CD14-positive monocyte (primary cell): ENCODE results near the gene TNPO3. TPM values are rescaled to one million over a fixed set of nuclear protein-coding genes. Genes with fewer than 3 reads are reported as not detected.

Experiments
- DNase-seq, 3 donors: peaks; one replicate each; pipeline ENCODE4 v3.0.0-alpha.2; 2011 to 2022
- H2AFZ ChIP-seq: 2 replicates; pipeline ENCODE4 v1.6.0; 2012; ENCODE audit warnings: mild to moderate bottlenecking, low read depth, low read length, inconsistent platforms; ENCODE audit not compliant: insufficient read depth, poor library complexity, severe bottlenecking
- H3K27ac ChIP-seq, 2 donors: 1 replicate in 1 of 2; 2 replicates in 1 of 2; pipeline ENCODE4 v1.5.1; 2012 to 2013; ENCODE audit warnings: low read length in 2 of 2, control low read depth in 1 of 2, inconsistent platforms in 1 of 2, low read depth in 1 of 2, mild to moderate bottlenecking in 1 of 2
- H3K27me3 ChIP-seq, 2 donors: one replicate each; pipeline versions ENCODE4 v1.6.0 to v1.6.1; 2011 to 2013; ENCODE audit warnings: low read length in 2 of 2; ENCODE audit not compliant: control insufficient read depth in 2 of 2, insufficient read depth in 2 of 2
- H3K36me3 ChIP-seq, 2 donors: replicated peaks in 1 of 2; 1 replicate in 1 of 2; 2 replicates in 1 of 2; pipeline versions ENCODE4 v1.5.1 to v1.6.1; 2012 to 2013; ENCODE audit warnings: low read length in 2 of 2, control low read depth in 1 of 2, inconsistent platforms in 1 of 2, mild to moderate bottlenecking in 1 of 2; ENCODE audit not compliant: insufficient read depth in 2 of 2, control insufficient read depth in 1 of 2
- H3K4me1 ChIP-seq, 2 donors: 1 replicate in 1 of 2; 2 replicates in 1 of 2; pipeline versions ENCODE4 v1.5.1 to v1.6.1; 2012 to 2013; ENCODE audit warnings: low read length in 2 of 2, control low read depth in 1 of 2, inconsistent platforms in 1 of 2, mild to moderate bottlenecking in 1 of 2, moderate library complexity in 1 of 2; ENCODE audit not compliant: insufficient read depth in 2 of 2, control insufficient read depth in 1 of 2
- H3K4me2 ChIP-seq: replicated peaks from 2 replicates; pipeline ENCODE3; 2012; ENCODE audit warnings: low read length, moderate library complexity, mild to moderate bottlenecking; ENCODE audit not compliant: poor library complexity, severe bottlenecking; ENCODE audit errors: extremely low read depth
- H3K4me3 ChIP-seq, 3 experiments: fragments of 200-600 bp in 1 of 3; sonication (generic) in 1 of 3; replicated peaks in 1 of 3; 1 replicate in 2 of 3; 2 replicates in 1 of 3; pipeline ENCODE4 v1.5.1; 2011 to 2013; ENCODE audit warnings: low read length in 3 of 3, mild to moderate bottlenecking in 3 of 3, control low read depth in 2 of 3, low read depth in 2 of 3, inconsistent platforms in 1 of 3, moderate library complexity in 1 of 3
- H3K79me2 ChIP-seq: 2 replicates; pipeline ENCODE4 v1.6.0; 2012; ENCODE audit warnings: mild to moderate bottlenecking, control low read depth, inconsistent platforms, low read length, moderate library complexity; ENCODE audit not compliant: insufficient read depth
- H3K9ac ChIP-seq: 2 replicates; pipeline ENCODE4 v1.6.0; 2017; ENCODE audit warnings: low read length, mild to moderate bottlenecking; ENCODE audit not compliant: insufficient read depth, poor library complexity, severe bottlenecking
- H3K9me3 ChIP-seq, 2 donors: replicated peaks in 1 of 2; 1 replicate in 1 of 2; 2 replicates in 1 of 2; pipeline versions ENCODE4 v1.5.1 to v1.6.1; 2012 to 2013; ENCODE audit warnings: low read length in 2 of 2, control low read depth in 1 of 2; ENCODE audit not compliant: control insufficient read depth in 1 of 2, insufficient read depth in 1 of 2
- H4K20me1 ChIP-seq: 2 replicates; pipeline ENCODE4 v1.6.0; 2012; ENCODE audit warnings: mild to moderate bottlenecking, low read length, control low read depth, moderate library complexity; ENCODE audit not compliant: insufficient read depth
- H3K27ac Mint-ChIP-seq, 7 donors: one replicate each; pipeline ENCODE4 v1.8.0; 2020; ENCODE audit warnings: mild to moderate bottlenecking in 7 of 7, mixed read lengths in 7 of 7, moderate library complexity in 6 of 7, inconsistent platforms in 2 of 7
- H3K27me3 Mint-ChIP-seq, 3 donors: one replicate each; pipeline ENCODE4 v1.8.0; 2021 to 2022; ENCODE audit warnings: low read depth in 3 of 3, mild to moderate bottlenecking in 3 of 3, mixed read lengths in 3 of 3, moderate library complexity in 3 of 3, inconsistent platforms in 1 of 3
- H3K36me3 Mint-ChIP-seq, 2 donors: one replicate each; pipeline ENCODE4 v1.8.0; 2020; ENCODE audit warnings: mixed read lengths in 2 of 2, inconsistent platforms in 1 of 2, mild to moderate bottlenecking in 1 of 2
- H3K4me1 Mint-ChIP-seq: one replicate; pipeline ENCODE4 v1.8.0; 2020; ENCODE audit warnings: mild to moderate bottlenecking, mixed read lengths
- H3K4me3 Mint-ChIP-seq, 2 donors: one replicate each; pipeline ENCODE4 v1.8.0; 2020; ENCODE audit warnings: mild to moderate bottlenecking in 2 of 2, mixed read lengths in 2 of 2, moderate library complexity in 1 of 2
- H3K9me3 Mint-ChIP-seq, 7 donors: one replicate each; pipeline ENCODE4 v1.8.0; 2020 to 2022; ENCODE audit warnings: mixed read lengths in 7 of 7, mild to moderate bottlenecking in 6 of 7, moderate library complexity in 6 of 7, inconsistent platforms in 2 of 7
- WGBS: methylation state at CpG from one replicate; pipeline ENCODE4 v1.1.5; 2013; ENCODE audit warnings: missing lambda C conversion rate; ENCODE audit not compliant: insufficient coverage; 5-methylcytosine and 5-hydroxymethylcytosine counted together
- intact Hi-C, 2 donors: fragments of 100-400 bp; cut with micrococcal nuclease; formaldehyde crosslinking; loops; one replicate each; pipeline versions ENCODE4 v1.15.0 to v1.15.1; 2023
- polyA plus RNA-seq, 3 donors: library from polyadenylated mRNA; depleted of rRNA in 1 of 3; unstranded in 2 of 3; stranded (reverse) in 1 of 3; fragments of 300-500 nt in 2 of 3; fragments of >200 nt in 1 of 3; fragmentation: Illumina TruSeq in 2 of 3; gene quantifications; 1 replicate in 2 of 3; 2 replicates in 1 of 3; pipeline ENCODE4 v1.2.3, GENCODE V29; 2012 to 2021
- TF ChIP-seq, protein P1 (sequence below): fragments of 200-600 bp; IDR thresholded peaks from one replicate; pipeline ENCODE4 v1.8.0; 2022; ENCODE audit warnings: antibody characterized with exemption, mild to moderate bottlenecking

Gene TNPO3
- polyA plus RNA-seq, 3 donors: 17.0 to 23.8 (median 19.7) TPM

DNA sequence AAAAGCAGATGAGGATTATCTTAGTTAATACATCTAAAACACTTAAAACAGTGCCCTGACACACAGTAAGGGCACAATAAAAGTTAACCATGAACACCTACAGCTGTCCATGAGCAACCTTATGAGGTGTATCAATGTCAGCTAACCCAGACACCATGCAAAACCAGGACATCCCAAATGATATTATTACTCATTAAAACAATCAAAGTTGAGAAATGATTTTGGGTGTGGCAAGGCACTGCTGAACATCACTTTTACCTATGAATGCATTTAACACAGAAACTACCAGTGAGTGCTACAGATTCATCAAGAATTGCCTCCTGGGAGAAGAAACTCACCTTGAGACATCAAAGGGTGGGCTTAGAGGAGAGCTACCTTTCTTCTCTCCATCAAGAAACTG is 98.9 kb downstream of the TNPO3 start:
- Histone ChIP-seq H4K20me1 (peaks cover 22% of the 10 kb centered on the region), H3K27ac (no peak overlapping the region), H3K4me1 (peaks cover 0 to 3% of the 10 kb centered on the region in 2 donors), H3K27me3 (no peaks in the 10 kb centered on the region), H2AFZ (no peak overlapping the region), H3K4me2 (no peak overlapping the region), H3K9ac (no peak overlapping the region), H3K36me3 (peaks cover 58 to 91% of the 10 kb centered on the region in 2 donors), H3K79me2 (peaks cover 7% of the 10 kb centered on the region), H3K9me3 (no peaks in the 10 kb centered on the region), H3K4me3 (no peak overlapping the region)
- Mint-ChIP-seq H3K4me3 (no peak overlapping the region), H3K27ac (peak overlapping the region in 1 of 7 donors; percentile 27), H3K27me3 (peaks cover 0 to 1% (median 0%) of the 10 kb centered on the region in 3 donors), H3K4me1 (peaks cover 21% of the 10 kb centered on the region), H3K36me3 (peaks cover 83 to 90% of the 10 kb centered on the region in 2 donors), H3K9me3 (no peaks in the 10 kb centered on the region)
- TF ChIP-seq, protein P1, sequence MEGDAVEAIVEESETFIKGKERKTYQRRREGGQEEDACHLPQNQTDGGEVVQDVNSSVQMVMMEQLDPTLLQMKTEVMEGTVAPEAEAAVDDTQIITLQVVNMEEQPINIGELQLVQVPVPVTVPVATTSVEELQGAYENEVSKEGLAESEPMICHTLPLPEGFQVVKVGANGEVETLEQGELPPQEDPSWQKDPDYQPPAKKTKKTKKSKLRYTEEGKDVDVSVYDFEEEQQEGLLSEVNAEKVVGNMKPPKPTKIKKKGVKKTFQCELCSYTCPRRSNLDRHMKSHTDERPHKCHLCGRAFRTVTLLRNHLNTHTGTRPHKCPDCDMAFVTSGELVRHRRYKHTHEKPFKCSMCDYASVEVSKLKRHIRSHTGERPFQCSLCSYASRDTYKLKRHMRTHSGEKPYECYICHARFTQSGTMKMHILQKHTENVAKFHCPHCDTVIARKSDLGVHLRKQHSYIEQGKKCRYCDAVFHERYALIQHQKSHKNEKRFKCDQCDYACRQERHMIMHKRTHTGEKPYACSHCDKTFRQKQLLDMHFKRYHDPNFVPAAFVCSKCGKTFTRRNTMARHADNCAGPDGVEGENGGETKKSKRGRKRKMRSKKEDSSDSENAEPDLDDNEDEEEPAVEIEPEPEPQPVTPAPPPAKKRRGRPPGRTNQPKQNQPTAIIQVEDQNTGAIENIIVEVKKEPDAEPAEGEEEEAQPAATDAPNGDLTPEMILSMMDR: no peak
- intact Hi-C loops: no loop called here
- no peak for DNase-seq

DNA sequence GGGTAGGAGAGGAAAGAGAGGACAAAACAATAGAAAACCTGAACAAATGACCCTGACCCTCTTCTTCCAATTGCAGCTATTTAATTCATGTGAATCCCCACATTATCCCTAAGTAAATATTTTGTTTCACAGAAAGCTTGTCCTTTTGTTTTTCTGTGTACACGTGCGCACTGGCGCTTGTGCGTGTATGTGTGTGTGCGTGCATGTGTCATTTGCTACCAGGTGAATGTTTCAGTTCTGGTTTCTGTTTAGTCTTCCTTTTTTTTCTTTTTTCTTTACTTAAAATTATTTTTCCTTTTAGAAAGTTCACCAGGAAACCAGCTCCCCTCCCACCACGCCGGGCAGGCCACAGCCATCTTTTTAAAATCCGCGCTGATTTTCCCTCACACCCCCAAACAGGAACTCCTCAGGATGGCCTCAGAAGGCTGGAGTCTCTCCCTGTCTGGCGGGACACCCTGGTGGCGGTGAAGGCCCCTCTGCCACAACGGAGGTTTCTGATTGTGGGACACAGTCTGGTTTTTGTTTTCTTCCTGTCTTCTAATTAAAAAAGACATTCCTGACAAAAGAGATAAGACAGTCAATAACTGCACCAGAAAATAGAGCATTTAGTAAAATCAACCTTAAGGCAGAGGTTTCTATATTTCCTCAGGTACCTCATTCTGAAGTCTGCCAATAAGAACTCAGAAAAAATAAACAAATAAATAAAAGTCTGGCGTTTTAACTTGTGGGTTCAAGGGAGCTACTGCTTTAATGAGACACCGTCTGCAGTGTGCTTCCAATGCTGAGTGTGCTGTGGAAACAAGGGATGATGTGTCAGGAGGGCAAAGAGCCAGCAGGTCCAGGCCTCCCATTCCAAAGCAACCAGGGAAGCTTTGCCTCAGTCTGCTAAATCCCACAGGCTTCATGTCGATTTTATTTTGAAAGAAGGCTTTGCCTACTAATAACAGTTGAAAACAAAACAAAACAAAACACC is 99.8 kb downstream of the TNPO3 start:
- Mint-ChIP-seq H3K36me3 (peaks cover 88 to 94% of the 10 kb centered on the region in 2 donors), H3K27ac (peak overlapping the region in 2 of 7 donors; percentile 50 to 61), H3K4me1 (peaks cover 27% of the 10 kb centered on the region), H3K9me3 (no peaks in the 10 kb centered on the region), H3K4me3 (peak overlapping the region in 1 of 2 donors; percentile 17), H3K27me3 (peaks cover 0 to 1% (median 0%) of the 10 kb centered on the region in 3 donors)
- WGBS: 51% methylated on average over 9 of the region's 15 CpGs
- H4K20me1 ChIP-seq: peaks cover 31% of the 10 kb centered on the region
- H2AFZ ChIP-seq: no peak overlapping the region
- DNase-seq: no peak
- TF ChIP-seq, protein P1: no peak
- peaks cover 0 to 3% of the 10 kb centered on the region in 2 donors for H3K4me1 ChIP-seq
- no peaks in the 10 kb centered on the region for H3K9me3 ChIP-seq
- no peak overlapping the region for H3K4me2 ChIP-seq
- no peak overlapping the region for H3K9ac ChIP-seq
- H3K79me2 ChIP-seq: peaks cover 11% of the 10 kb centered on the region
- intact Hi-C loops: no loop called here
- H3K27me3 ChIP-seq: no peaks in the 10 kb centered on the region
- no peak overlapping the region for H3K4me3 ChIP-seq
- peaks cover 64 to 96% of the 10 kb centered on the region in 2 donors for H3K36me3 ChIP-seq
- peak overlapping the region in 1 of 2 donors; percentile 34 for H3K27ac ChIP-seq
